Measurements from ENCODE around the gene NPIPB12.
"Not testable (repeated sequence)": the region's sequence is repeated elsewhere in the genome, so short reads cannot be mapped to it uniquely, and the experiment has no call there.

DNA sequence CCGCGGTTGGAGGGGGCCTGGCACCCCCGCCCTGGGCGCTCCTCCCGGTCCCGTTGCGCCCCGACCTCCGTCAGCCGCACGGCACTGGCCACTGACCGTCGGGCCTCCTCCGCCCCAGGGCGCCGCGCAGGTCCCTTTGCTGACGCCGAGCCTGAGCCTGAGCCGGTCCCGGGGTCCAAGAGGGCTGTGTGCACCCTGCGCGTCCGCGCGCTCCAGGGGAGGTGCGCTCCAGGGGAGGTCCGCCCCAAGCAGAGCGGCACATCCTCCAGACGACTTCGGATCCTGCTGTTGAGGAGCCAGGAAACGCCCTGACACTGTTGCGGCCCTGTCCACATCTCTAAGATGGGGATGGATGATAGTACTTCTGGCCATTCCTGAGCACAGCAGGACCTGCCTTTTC lies 39.3 kb downstream of the NPIPB12 start:
- not testable (repeated sequence) for TF ChIP-seq EZH2 (IDR thresholded peaks at IDR 0.05; ENCODE audit: low read length, missing control alignments)
- TF ChIP-seq, protein P1, sequence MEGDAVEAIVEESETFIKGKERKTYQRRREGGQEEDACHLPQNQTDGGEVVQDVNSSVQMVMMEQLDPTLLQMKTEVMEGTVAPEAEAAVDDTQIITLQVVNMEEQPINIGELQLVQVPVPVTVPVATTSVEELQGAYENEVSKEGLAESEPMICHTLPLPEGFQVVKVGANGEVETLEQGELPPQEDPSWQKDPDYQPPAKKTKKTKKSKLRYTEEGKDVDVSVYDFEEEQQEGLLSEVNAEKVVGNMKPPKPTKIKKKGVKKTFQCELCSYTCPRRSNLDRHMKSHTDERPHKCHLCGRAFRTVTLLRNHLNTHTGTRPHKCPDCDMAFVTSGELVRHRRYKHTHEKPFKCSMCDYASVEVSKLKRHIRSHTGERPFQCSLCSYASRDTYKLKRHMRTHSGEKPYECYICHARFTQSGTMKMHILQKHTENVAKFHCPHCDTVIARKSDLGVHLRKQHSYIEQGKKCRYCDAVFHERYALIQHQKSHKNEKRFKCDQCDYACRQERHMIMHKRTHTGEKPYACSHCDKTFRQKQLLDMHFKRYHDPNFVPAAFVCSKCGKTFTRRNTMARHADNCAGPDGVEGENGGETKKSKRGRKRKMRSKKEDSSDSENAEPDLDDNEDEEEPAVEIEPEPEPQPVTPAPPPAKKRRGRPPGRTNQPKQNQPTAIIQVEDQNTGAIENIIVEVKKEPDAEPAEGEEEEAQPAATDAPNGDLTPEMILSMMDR (conservative IDR thresholded peaks at IDR 0.05 in 1 of 2, IDR thresholded peaks at IDR 0.05 in 1 of 2; ENCODE audit: low read depth in 1 of 2, low read length in 2 of 2), result not testable (repeated sequence)
